DMS 273 (cell line): ENCODE data around the gene RFX1.
"Not testable (repeated sequence)": the region's sequence is repeated elsewhere in the genome, so short reads cannot be mapped to it uniquely, and the experiment has no call there.

Experiments used
- DNase-seq: peaks from one replicate; lab custom pipeline; 2025; ENCODE audit not compliant: unreplicated experiment; lab: John Stamatoyannopoulos, UW

RFX1 gene

DNA sequence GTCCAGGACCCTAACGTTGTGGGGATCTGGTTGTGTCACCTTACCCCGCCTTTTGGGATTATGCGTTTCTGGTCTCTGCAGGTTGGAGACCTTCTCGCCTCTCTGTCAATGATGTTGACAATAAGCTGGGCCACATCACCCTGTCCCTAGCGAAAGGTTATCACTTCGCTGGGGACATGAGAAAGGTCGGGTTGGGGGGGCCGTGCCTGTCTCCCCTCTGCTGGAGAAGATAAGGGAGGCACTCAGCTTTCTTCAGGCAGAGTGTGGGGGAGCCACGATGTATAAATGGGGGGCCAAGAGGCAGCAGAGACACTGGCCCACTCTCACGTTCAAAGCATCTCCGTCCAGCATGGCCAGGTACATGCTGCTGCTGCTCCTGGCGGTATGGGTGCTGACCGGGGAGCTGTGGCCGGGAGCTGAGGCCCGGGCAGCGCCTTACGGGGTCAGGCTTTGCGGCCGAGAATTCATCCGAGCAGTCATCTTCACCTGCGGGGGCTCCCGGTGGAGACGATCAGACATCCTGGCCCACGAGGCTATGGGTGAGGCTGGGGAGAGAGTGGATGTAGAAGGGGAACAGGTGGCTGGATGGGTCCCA is 21.8 kb upstream of the RFX1 start, which contains the start of gene RLN3:
TSS of gene RLN3 (plus strand) at position 293 of the 595 bp plus-strand sequence. CDS start at position 350, 57 bp downstream.
- no peak for DNase-seq

DNA sequence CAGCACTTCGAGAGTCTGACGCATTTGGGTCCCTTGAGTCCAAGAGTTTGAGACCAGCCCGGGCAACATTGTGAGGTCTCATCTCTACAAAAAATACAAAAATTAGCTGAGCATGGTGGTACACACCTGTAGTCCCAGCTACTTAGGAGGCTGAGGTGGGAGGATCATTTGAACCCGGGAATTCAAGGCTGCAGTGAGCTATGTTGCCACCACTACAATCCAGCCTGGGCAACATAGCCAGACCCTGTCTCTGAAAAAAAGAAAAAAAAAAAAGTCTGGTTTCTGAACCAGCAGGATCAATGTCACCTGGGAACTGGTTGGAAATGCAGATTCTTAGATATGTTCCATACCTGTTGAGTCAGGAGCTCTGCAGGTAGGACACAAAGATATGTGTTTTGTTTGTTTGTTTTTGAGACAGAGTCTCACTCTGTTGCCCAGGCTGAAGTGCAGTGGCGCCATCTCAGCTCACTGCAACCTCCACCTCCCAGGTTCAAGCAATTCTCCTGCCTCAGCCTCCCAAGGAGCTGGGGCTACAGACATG is 20.6 kb upstream of the RFX1 start:
- DNase-seq = not testable (repeated sequence)

DNA sequence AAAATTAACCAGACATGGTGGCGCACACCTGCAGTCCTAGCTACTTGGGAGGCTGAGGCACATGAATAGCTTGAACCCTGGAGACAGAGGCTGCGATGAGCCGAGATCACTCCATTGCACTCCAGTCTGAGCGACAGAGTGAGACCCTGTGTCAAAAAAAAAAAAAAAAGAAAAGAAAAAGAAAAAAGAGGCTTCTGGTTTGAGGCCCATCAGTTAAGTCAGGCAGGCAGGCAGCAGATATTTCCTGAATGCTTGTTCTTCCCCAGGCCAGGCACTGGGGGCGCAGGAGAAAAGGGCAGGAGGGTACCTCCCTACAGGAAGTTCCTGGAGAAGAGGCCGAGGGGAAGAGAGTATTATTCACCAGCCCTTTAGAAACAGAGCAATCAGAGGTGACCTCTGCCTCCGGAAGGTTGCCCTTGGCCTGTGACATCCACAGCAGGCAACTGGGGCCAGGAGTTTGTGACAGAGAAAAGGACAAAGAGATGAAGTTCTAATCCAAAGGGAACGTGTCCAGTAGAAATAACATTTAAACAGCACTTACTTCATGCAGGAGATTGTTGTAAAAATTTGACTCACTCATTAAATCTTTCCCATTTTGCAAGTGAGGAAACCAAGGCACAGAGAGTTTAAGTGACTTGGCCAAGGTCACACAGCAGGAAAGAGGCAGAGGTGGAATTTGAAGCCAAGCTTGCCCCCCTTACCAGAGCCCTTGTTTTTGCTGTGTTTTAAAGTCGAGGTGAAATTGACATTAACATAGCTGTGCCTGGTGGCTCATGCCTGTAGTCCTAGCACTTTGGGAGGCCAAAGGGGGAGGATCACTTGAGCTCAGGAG is 17.5 kb upstream of the RFX1 start:
- DNase-seq = peak; percentile 76

DNA sequence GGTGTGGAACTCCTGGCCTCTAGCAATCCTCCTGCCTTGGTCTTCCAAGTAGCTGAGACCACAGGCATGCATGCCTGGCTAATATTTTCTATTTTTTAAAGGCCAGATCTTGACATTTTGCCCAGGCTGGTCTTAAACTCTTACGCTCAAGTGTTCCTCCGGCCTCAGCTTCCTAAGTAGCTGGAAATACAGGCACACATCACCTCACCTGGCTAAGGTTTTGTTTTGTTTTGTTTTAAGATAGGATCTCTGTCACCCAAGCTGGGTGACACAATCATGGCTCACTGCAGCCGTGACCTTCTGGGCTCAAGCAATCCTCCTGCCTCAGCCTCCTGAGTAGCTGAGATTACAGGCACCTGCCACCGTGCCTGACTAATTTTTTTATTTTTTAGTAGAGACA is 16.3 kb upstream of the RFX1 start:
- DNase-seq = no peak

DNA sequence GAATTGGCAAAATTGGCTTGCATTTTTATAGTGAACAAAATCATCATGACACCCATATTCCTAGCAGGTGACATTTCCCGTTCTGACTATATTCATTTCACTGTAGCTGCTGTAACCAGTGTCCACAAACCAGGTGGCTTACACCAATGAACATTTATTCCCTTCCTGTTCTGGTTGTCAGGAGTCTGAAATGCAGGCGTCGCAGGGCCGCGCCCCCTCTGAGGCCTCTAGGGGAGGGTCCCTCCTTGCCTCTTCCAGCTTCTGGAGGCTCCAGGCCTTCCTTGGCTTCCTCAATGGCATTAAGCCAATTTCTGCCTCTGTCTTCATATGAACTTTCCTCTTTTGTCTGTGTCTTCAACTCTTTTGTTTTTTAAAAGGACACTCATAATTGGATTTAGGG is 15.4 kb upstream of the RFX1 start:
- peak; percentile 27 for DNase-seq

DNA sequence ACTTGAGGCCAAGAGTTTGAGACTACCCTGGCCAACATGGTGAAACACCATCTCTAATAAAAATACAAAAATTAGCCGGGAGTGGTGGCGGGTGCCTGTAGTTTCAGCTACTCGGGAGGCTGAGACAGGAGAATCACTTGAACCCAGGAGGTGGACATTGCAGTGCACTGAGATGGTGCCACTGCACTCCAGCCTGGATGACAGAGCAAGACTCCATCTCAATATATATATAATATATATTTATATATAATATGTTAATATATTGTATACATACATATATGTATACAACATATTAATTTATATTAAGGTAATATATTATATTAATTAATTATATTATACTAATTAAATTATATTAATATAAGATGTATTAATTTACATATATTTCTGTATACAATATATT is 13.6 kb upstream of the RFX1 start:
- not testable (repeated sequence) for DNase-seq

DNA sequence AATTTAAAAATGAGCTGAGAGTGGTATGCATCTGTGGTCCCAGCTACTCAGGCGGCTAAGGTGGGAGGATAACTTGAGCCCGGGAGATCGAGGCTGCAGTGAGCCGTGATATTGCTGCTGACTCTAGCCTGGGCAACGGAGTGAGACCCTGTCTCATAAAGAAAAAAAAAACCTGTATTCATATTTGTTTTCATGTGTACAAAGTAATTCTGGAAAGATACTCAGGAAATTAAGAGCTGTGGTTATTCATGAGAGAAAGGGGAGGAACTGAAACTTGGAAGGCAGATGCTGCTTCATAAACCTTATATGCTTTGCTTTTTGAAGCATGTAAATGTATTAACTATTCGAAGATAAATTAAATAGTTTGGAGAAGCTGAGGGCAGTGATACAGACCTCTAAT is 13.0 kb upstream of the RFX1 start:
- no peak for DNase-seq

DNA sequence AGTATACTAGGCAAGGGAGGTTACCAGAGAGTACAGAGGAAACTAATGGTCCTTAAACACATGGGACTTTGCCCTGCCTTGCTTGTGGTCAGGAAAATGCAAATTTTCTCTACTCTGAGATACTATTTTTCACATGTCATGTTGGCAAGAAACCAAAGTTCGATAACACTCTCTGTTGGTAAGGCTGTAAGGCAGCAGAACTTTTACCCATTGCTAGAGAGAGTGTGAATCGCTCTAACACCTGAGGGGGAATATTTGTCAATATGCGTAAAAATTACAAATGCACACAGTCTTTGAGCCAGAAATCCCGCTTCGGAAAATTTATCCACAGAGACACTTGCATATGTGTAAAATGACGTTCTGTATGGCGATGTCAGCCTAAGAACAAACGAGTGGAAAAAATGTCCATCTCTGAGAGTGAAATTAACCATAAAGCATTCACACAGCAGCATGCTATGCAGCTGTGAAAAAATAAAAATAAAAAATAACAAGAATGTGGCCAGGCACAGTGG is 9.5 kb upstream of the RFX1 start:
- DNase-seq = no peak

DNA sequence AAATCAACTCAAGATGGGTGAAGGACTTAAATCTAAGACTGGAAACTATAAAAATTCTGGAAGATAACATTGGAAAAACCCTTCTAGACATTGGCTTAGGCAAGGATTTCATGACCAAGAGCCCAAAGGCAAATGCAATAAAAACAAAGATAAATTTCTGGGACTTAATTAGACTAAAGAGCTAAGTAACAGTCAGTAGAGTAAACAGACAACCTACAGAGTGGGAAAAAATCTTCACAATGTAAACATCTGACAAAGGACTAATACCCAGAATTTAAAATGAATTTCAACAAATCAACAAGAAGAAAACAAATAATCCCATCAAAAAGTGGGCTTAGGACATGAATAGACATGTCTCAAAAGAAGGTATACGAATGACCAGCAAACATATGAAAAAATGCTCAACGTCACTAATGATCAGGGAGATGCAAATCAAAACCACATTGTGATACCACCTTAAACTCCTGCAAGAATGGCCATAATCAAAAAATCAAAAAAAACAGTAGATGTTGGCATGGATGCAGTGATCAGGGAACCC is 6.3 kb upstream of the RFX1 start:
- DNase-seq = no peak

DNA sequence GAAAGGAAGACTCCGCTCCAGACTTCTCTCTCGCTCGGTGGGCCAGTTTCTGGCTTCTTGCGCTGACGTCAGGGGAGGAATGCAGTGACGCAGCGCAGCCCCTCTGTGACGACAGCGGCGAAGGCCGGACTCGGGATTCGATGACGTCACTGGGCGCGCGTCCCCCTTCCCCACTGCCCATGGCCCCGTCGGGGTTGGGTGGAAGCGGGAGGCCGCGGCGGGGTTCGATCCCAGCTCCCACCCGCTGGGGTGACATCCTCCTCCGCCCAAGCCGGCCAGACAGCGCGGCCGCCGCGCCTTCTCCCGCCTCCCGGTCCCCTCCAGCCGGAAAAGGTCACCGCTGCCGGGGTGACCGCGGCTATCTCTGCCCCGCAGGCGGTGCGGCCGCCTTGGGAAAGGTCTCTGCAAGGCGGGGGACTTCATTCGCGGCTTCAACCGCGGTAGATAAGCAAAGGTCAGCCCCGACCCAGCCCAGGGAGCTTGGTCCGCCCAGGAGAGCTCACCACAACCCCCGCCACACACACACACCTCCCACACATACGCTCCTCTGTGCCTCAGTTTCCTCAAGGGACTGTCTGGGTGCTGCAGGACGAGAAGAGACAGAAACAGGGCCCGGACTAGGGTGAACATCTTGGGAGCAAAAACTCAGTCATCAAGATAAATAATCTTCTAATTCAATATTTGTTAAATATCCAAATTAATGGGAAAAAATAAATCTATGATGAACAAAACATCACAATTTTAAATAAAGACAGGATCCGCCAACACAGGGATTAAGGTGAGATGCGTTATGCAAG is 844 bp upstream of the RFX1 start:
- peak; percentile 97 for DNase-seq

DNA sequence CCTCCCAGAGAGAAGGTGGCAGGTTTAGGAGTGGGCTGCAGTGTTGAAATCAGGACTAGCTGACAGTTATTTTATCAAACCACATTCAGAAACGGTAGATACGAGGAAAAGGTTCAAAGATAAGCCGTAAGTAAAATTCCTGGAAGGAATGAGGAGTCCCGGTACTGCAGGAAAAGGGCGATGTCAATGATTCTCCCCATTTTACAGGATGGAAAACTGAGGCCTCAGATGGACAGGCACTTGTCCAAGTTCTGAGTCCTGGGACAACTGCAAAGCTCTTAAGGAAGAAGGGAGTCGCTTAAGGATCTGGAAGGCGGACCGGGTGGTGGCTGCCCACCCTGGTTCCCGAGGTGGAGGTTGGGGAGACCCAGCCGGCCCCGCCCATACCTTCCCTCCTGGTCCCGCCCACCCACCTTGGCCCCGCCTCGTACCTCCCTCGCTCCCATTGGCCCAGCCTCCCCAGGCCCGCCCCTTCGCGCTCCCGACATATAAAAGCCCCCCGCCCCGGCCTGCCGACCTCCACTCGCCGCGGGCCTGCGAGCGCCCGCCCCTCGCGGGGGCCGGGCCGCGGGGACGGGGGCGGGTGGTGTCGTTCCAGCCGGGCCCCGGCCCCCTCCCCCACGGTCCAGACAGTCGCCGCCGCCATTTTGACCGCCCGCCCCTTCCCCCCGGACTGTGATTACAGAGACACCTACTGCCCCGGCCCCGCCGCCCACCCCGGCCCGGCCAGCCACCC is 603 bp downstream of the RFX1 start:
- peak; percentile 93 for DNase-seq

DNA sequence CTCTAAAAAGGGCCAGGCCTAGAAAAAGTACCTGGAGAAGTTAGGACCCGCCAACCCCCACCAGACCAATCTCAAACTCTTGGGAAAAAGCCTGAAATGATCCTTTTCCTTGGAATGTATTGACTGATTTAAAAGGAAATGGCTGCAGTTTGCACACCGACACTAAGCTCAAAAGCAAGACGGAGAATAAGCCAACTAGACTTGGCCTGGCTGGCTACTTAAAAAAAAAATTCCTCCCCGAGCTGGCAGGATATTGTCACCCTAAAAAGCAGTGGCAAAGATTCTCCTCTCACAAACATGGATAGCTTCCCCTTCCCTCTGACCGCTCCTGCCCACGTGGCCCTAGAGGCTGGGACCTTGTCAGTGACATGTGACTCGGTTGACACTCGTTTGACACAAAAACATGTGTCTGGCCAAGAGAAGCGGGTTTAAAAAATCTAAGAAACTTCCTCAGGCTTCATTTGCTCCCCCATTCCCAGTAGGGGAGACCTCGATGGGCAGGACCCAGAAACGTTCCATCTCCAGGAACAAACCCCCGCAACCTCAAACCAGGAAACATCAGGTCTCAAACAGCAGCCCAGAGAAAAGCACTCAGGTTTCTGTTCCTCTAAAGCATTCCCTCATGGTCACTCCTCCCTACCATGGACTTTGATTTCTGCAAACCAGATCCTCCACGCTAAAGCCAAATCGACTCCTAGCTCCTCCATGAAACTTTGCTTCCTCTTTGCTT is 1.3 kb downstream of the RFX1 start:
- DNase-seq = no peak

DNA sequence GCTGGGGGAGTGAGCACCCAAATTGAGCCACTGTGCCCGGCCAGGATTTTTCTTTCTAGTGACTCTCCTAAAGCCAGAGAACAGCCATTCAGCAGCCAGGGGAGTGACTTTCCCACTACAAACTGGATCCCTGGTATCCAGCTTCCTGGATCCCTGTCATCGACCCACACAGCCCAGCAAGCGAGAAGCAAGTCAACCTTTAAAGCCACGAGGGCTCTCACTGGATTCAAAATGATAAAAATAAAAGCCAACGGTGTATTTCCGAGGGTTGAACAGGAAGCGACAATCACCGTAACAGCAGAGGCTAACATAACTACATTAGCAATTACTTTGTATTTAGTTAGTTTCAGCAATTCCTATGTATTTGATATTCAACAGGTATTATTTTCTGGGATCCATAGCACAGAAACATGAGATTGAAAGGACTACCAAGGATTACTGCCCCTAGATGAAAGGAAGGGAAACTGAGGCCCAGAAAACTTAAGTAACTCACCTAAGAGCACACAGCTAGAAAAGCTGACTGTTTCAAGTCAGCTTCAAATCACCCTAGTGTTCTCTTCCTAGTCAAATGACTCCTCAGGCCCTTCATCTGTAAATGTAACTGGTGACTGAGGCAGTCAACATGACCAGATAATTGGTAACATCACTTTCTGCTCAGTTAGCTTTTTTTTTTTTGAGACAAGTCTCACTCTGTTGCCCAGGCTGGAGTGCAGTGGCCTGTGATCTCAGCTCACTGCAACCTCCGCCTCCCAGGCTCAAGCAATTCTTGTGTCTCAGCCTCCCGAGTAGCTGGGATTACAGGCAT is 2.7 kb downstream of the RFX1 start:
- no peak for DNase-seq

DNA sequence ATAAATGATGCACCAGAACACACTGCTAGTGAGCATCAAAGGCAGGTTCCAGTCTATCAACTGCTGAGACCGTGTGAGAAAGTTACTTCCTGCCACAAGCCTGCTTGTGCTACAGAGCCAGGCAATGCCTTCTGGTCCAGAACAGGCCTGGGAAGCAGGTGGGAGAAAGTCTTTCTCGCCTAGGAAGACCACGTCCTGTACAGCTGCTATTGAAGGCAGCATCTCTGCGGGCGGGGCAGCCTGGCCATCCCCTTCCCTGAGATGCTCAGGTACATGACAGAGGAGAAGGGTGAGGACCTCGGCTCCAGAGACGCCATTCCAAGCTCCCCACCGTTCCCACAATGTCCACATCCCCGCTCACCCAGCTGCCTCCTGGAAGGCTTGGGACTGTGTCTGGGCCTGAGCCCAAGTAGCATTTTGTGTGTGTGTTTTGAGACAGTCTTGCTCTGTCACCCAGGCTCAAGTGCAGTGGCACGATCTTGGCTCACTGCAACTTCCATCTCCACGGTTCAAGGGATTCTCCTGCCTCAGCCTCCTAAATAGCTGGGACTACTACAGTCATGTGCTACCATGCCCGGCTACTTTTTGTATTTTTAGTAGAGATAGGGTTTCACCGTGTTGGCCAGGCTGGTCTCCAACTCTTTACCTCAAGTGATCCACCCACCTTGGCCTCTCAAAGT is 3.4 kb downstream of the RFX1 start:
- no peak for DNase-seq

DNA sequence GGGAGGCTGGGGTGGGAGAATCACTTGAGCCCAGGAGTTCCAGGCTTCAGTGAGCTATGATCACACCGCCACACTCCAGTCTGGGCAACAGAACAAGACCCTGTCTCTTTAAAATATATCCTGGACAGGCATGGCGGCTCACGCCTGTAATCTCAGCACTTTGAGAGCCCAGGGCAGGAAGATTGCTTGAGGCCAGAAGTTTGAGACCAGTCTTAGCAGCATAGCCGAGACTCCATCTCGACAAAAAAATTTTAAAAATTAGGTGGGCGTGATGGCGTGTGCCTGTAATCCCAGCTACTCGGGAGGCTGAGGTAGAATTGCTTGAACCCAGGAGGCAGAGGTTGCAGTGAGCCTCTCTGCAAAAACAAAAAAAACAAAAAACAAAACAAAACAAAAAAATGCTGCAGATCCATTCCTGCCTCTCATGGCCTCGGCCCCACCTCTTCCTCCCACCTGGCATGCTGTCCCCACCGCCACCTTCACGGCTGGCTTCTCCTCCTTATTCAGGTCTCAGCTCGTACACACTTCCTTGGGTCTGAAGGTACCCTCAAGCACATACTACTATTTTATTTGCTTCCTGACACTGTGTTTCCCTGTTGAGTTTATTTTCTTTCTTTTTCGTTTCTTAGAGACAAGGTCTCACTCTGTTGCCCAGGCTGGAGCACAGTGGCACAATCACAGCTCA is 5.3 kb downstream of the RFX1 start:
- DNase-seq = no peak

DNA sequence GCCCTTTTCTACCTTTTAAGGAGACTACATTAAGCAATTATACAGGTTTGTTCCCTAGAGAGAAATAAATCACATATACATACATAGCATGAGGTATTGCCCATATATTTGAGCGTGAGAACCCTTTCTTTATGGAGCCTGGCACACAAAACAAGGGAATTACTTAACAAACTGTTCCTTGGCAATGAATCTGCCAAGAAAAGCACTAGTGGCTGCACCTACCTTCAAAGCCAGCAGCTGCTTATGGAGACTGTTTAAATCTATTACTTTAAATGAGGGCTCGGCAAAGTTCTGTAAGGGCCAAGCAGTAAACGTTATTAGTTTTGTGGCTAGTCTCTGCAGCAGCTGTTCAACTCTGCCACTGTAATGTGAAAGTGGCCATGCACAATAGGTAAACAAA is 7.0 kb downstream of the RFX1 start:
- no peak for DNase-seq

DNA sequence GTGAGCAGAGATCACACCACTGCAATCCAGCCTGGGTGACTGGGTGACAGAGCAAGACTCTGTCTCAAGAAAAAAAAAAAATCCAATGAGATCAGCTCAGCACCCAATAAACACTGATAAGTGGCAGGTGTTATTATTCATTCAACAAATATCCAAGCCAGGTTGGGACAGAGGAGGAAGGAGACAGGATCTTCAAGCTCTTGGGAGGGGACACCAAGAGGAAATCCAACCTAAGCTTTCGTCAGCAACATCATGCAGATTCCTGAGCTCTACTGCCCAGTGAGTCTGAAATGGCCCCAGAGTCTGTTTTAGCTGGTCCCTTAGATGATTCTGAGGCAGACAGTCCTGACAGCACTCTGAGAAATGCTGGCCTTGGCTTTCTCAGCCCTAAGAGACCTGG is 7.7 kb downstream of the RFX1 start:
- no peak for DNase-seq

DNA sequence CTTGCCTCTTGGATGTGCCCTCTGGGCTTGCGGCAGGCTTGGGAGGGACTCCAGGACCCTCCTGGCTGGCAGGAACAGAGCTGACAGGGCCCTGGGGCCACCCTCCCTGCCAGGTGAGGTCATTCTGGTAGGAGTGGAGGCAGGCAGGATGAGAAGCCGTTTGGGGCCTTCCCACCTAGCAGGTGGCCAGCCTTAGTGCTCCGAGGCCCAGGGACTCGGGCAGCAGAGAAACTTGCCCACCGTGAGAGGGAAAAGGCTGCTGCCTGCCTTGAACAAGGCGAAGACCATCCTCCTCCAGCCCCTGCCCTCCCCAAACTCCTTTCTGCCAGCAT is 8.5 kb downstream of the RFX1 start:
- DNase-seq = no peak
